Thyroid gland (tissue), 4 donors: ENCODE data around the gene PDE5A.
"Not testable (repeated sequence)": the region's sequence is repeated elsewhere in the genome, so short reads cannot be mapped to it uniquely, and the experiment has no call there.

Experiments used
- CTCF ChIP-seq, 6 experiments: fragments of 200-600 bp in 3 of 6; fragments of 450-650 bp in 3 of 6; sonication (generic) in 3 of 6; IDR thresholded peaks; one replicate each; pipeline ENCODE4 v1.5.1; 2016 to 2019; ENCODE audit warnings: antibody characterized with exemption in 6 of 6, mild to moderate bottlenecking in 2 of 6, inconsistent platforms in 1 of 6, moderate library complexity in 1 of 6
- POLR2A ChIP-seq, 2 donors: fragments of 450-650 bp; IDR thresholded peaks; one replicate each; pipeline ENCODE4 v1.6.1; 2017; ENCODE audit warnings: antibody characterized with exemption in 2 of 2, mild to moderate bottlenecking in 2 of 2, moderate library complexity in 1 of 2

- TF ChIP-seq CTCF, POLR2A (IDR thresholded peaks at IDR 0.05): not testable (repeated sequence)
Observed at GRCh38 chr4:119469039-119469438, 159.6 kb downstream of the PDE5A start.
